BLaER1 treated with 17β-estradiol and CSF1 and Interleukin-3, amounts not matched to agents 10 nM and 100 nM (cell line): ENCODE measurements around the gene TESK1.
"Not testable (repeated sequence)": the region's sequence is repeated elsewhere in the genome, so short reads cannot be mapped to it uniquely, and the experiment has no call there.

Source experiments
- H3K27ac ChIP-seq, 11 experiments: shearing (Covaris generic); formaldehyde crosslinking; 2 replicates each; pipeline ENCODE4 v1.8.1; 2022
- H3K27me3 ChIP-seq, 11 experiments: shearing (Covaris generic); formaldehyde crosslinking; 2 replicates each; pipeline ENCODE4 v1.8.1; 2022
- H3K36me3 ChIP-seq, 11 experiments: shearing (Covaris generic); formaldehyde crosslinking; 2 replicates each; pipeline ENCODE4 v1.8.1; 2022
- H3K4me1 ChIP-seq, 10 experiments: shearing (Covaris generic); formaldehyde crosslinking; 2 replicates each; pipeline ENCODE4 v1.8.1; 2022
- H3K4me2 ChIP-seq, 11 experiments: shearing (Covaris generic); formaldehyde crosslinking; 2 replicates each; pipeline ENCODE4 v1.8.1; 2022
- H3K4me3 ChIP-seq, 10 experiments: shearing (Covaris generic); formaldehyde crosslinking; 2 replicates each; pipeline ENCODE4 v1.8.1; 2022
- H3K9ac ChIP-seq, 11 experiments: shearing (Covaris generic); formaldehyde crosslinking; 2 replicates each; pipeline ENCODE4 v1.8.1; 2022
- H3K9me3 ChIP-seq, 11 experiments: shearing (Covaris generic); formaldehyde crosslinking; replicated peaks in 1 of 11; 2 replicates each; pipeline ENCODE4 v1.8.1; 2022
- H4K20me1 ChIP-seq, 11 experiments: shearing (Covaris generic); formaldehyde crosslinking; 2 replicates each; pipeline ENCODE4 v1.8.1; 2022
- Cebpa-rat ChIP-seq, 11 experiments: shearing (Covaris generic); IDR thresholded peaks; 2 replicates each; pipeline ENCODE4 v1.8.1; 2022

Gene TESK1

DNA sequence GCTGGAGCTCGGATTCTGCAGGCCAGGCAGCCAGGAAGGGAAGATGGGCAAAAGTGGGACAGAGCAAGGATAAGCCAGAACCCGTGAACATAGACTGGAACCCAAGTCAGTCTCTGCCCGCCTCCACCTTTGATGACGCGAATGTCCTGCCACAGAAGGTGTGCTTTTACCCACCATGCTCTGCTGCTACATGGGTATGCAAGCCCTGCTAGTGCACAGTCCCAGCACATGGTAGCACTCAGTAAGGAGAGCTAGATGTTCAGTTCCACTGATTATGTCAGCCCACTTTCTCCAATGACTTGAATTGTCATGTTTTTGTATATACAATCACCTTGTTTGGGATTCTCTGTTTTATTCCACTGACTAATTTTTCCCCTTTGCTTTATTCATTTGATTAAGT is 24.5 kb downstream of the TESK1 start:
- no peak for TF ChIP-seq Cebpa-rat (IDR thresholded peaks at IDR 0.05)

GRCh38 chr9:35635730-35636129 is 30.7 kb downstream of the TESK1 start:
- Histone ChIP-seq H3K4me3 (peak overlapping the region in 2 of 10 experiments; percentile 11 to 26; a peak in 2 of 20 replicates), H3K9me3 (peaks cover 0 to 11% (median 7%) of the 10 kb centered on the region in 11 experiments; a peak in 16 of 22 replicates), H3K4me1 (peaks cover 66 to 82% (median 74%) of the 10 kb centered on the region in 10 experiments), H3K36me3 (peaks cover 0 to 6% (median 5%) of the 10 kb centered on the region in 11 experiments; a peak in 8 of 22 replicates), H3K4me2 (peak overlapping the region; percentile 66 to 96 (median 84)), H3K9ac (peak overlapping the region in 10 of 11 experiments; percentile 11 to 82 (median 71); a peak in 19 of 22 replicates), H4K20me1 (no peaks in the 10 kb centered on the region), H3K27me3 (no peaks in the 10 kb centered on the region), H3K27ac (peak overlapping the region; percentile 74 to 93 (median 84))
- TF ChIP-seq Cebpa-rat (IDR thresholded peaks at IDR 0.05) = no peak

More for the DNA sequence above, 24.5 kb downstream of the TESK1 start:
- no peak overlapping the region for H3K4me3 ChIP-seq
- no peak overlapping the region for H3K9ac ChIP-seq
- 0 out of 22 replicates have a peak overlapping the region, but pooled peaks of 1 of the 11 experiments have one; percentile 1 for H3K4me2 ChIP-seq
- H3K27me3 ChIP-seq = no peaks in the 10 kb centered on the region
- no peaks in the 10 kb centered on the region for H3K36me3 ChIP-seq
- H3K9me3 ChIP-seq = peaks cover 0 to 6% (median 0%) of the 10 kb centered on the region in 11 experiments; a peak in 1 of 22 replicates
- no peaks in the 10 kb centered on the region for H4K20me1 ChIP-seq
- peaks cover 13 to 77% (median 31%) of the 10 kb centered on the region in 10 experiments for H3K4me1 ChIP-seq
- no peak overlapping the region for H3K27ac ChIP-seq

- H3K9me3 ChIP-seq = peaks cover 0 to 17% (median 13%) of the 10 kb centered on the region in 11 experiments; a peak in 16 of 22 replicates
- no peaks in the 10 kb centered on the region for H4K20me1 ChIP-seq
- H3K27ac ChIP-seq = peak overlapping the region; percentile 74 to 93 (median 84)
- TF ChIP-seq Cebpa-rat (IDR thresholded peaks at IDR 0.05) = no peak
- no peaks in the 10 kb centered on the region for H3K27me3 ChIP-seq
- peak overlapping the region; percentile 41 to 82 (median 70) for H3K9ac ChIP-seq
- peaks cover 72 to 87% (median 80%) of the 10 kb centered on the region in 10 experiments for H3K4me1 ChIP-seq
- peak overlapping the region in 3 of 10 experiments; percentile 11 to 26 (median 14); a peak in 3 of 20 replicates for H3K4me3 ChIP-seq
- peaks cover 0 to 9% (median 7%) of the 10 kb centered on the region in 11 experiments; a peak in 8 of 22 replicates for H3K36me3 ChIP-seq
- H3K4me2 ChIP-seq = peak overlapping the region; percentile 66 to 96 (median 84)
These were observed 31.2 kb downstream of the TESK1 start for GRCh38 chr9:35636135-35636876.

DNA sequence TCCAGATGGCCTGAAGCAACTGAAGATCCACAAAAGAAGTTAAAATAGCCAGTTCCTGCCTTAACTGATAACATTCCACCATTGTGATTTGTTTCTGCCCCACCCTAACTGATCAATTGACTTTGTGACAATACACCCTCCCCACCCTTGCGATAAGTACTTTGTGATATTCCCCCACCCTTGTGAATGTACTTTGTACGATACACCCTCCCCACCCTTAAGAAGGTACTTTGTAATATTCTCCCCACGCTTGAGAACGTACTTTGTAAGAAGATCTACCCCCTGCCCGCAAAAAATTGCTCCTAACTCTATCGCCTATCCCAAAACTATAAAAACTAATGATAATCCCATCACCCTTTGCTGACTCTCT is 31.8 kb downstream of the TESK1 start:
- H3K27me3 ChIP-seq, H4K20me1 ChIP-seq, H3K36me3 ChIP-seq: not testable (repeated sequence)
- Histone ChIP-seq H3K4me2 (peak overlapping the region; percentile 66 to 96 (median 84)), H3K9me3 (peaks cover 0 to 22% (median 13%) of the 10 kb centered on the region in 11 experiments; a peak in 16 of 22 replicates), H3K9ac (peak overlapping the region; percentile 41 to 82 (median 70)), H3K4me3 (0 out of 20 replicates have a peak overlapping the region, but pooled peaks of 2 of the 10 experiments have one; percentile 11 to 14), H3K4me1 (peaks cover 77 to 92% (median 86%) of the 10 kb centered on the region in 10 experiments), H3K27ac (peak overlapping the region; percentile 74 to 93 (median 84))

DNA sequence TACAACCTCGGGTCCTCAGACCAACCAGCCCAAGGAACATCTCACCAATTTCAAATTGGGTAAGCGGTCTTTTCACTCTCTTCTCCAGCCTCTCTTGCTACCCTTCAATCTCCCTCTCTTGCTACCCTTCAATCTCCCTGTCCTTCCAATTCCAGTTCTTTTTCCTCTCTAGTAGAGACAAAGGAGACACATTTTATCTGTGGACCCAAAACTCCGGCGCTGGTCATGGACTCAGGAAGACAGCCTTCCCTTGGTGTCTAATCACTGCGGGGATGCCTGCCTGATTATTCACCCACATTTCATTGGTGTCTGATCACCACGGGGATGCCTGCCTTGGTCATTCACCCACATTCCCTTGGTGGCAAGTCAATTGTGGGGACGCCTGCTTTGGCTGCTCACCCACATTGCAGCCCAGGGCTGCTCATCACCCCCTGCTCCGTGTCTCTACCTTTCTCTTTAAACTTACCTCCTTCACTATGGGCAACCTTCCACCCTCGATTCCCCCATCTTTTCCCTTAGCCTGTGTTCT is 32.4 kb downstream of the TESK1 start:
- not testable (repeated sequence) for H3K4me3 ChIP-seq, H3K36me3 ChIP-seq, H4K20me1 ChIP-seq, H3K27me3 ChIP-seq
- Histone ChIP-seq H3K9ac (0 out of 22 replicates have a peak overlapping the region, but pooled peaks of 1 of the 11 experiments have one; percentile 53), H3K4me2 (peak overlapping the region; percentile 66 to 96 (median 84); a peak in 21 of 22 replicates), H3K9me3 (peaks cover 0 to 22% (median 13%) of the 10 kb centered on the region in 11 experiments; a peak in 16 of 22 replicates), H3K4me1 (peaks cover 84 to 98% (median 92%) of the 10 kb centered on the region in 10 experiments), H3K27ac (peak overlapping the region in 9 of 11 experiments; percentile 76 to 93 (median 84); a peak in 17 of 22 replicates)

GRCh38 chr9:35638751-35639150 is 33.7 kb downstream of the TESK1 start:
- peaks cover 94 to 100% (median 99%) of the 10 kb centered on the region in 10 experiments for H3K4me1 ChIP-seq

DNA sequence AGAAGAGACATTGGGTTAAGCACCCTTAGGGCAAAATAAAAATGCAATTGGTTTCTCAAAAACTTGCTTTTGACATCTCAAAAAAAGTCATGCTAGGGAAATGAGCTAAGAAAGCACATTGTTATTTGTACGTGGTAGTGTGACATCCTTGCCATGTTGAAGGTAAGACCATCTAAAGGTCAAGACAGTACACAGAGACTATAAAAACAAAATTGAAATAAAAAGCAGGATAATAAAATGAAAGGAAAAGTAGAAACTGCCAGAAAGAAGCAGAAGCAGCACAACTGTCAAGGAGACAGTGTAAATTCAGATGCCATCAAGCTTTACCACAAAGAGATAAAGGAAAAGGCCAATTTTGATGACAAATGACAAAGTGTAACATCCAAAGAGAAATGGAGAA is 34.2 kb downstream of the TESK1 start:
- not testable (repeated sequence) for H3K27me3 ChIP-seq, H3K36me3 ChIP-seq, H4K20me1 ChIP-seq, H3K4me3 ChIP-seq
- Histone ChIP-seq H3K4me2 (peak overlapping the region; percentile 34 to 89 (median 70)), H3K9ac (peak overlapping the region in 5 of 11 experiments; percentile 1 to 53 (median 43); a peak in 7 of 22 replicates), H3K4me1 (peaks cover 94 to 100% (median 99%) of the 10 kb centered on the region in 10 experiments), H3K27ac (peak overlapping the region in 10 of 11 experiments; percentile 16 to 88 (median 69); a peak in 18 of 22 replicates), H3K9me3 (peaks cover 0 to 22% (median 13%) of the 10 kb centered on the region in 11 experiments; a peak in 16 of 22 replicates)

More at GRCh38 chr9:35638751-35639150, 33.7 kb downstream of the TESK1 start:
- H3K36me3 ChIP-seq, H4K20me1 ChIP-seq, H3K27me3 ChIP-seq, H3K4me3 ChIP-seq: not testable (repeated sequence)
- Histone ChIP-seq H3K9me3 (peaks cover 0 to 22% (median 13%) of the 10 kb centered on the region in 11 experiments; a peak in 16 of 22 replicates), H3K9ac (peak overlapping the region in 8 of 11 experiments; percentile 27 to 60 (median 46); a peak in 10 of 22 replicates), H3K4me2 (peak overlapping the region; percentile 34 to 89 (median 70); a peak in 21 of 22 replicates), H3K27ac (peak overlapping the region; percentile 16 to 88 (median 62); a peak in 18 of 22 replicates)

DNA sequence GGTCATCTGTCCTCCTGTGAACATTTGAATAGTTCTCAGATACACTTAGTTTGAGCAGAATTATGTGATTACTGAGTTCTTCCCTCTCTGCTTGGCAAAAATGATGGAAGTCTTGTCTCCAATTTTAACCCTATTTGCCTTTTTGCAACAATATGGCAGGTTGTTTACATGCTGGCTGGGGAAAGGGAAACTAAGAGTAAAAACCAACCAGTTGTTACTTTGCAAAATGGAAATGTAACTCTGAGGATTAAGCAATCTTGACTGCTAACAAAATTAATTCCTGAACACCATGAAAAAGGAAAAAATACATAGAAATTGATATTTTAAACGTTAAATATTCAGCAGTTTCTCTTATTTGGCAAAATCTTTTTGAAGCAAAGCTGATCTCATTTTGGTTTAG is 34.6 kb downstream of the TESK1 start:
- peaks cover 0 to 22% (median 13%) of the 10 kb centered on the region in 11 experiments; a peak in 16 of 22 replicates for H3K9me3 ChIP-seq
- no peak overlapping the region; a peak in 1 of 22 replicates for H3K9ac ChIP-seq
- no peak overlapping the region for H3K4me3 ChIP-seq
- peak overlapping the region; percentile 34 to 89 (median 70) for H3K4me2 ChIP-seq
- no peaks in the 10 kb centered on the region for H3K27me3 ChIP-seq
- no peaks in the 10 kb centered on the region for H4K20me1 ChIP-seq
- peaks cover 94 to 100% (median 99%) of the 10 kb centered on the region in 10 experiments for H3K4me1 ChIP-seq
- peak overlapping the region; percentile 14 to 84 (median 50); a peak in 18 of 22 replicates for H3K27ac ChIP-seq
- peaks cover 0 to 9% (median 7%) of the 10 kb centered on the region in 11 experiments; a peak in 8 of 22 replicates for H3K36me3 ChIP-seq
- TF ChIP-seq Cebpa-rat (IDR thresholded peaks at IDR 0.05) = no peak

GRCh38 chr9:35640431-35640830 is 35.4 kb downstream of the TESK1 start:
- Histone ChIP-seq H3K4me1 (peaks cover 94 to 100% (median 99%) of the 10 kb centered on the region in 10 experiments), H3K9me3 (peaks cover 0 to 22% (median 13%) of the 10 kb centered on the region in 11 experiments; a peak in 16 of 22 replicates), H3K4me2 (peak overlapping the region; percentile 50 to 89 (median 70); a peak in 15 of 22 replicates), H3K27ac (peak overlapping the region in 8 of 11 experiments; percentile 17 to 84 (median 54); a peak in 13 of 22 replicates), H3K4me3 (0 out of 20 replicates have a peak overlapping the region, but pooled peaks of 1 of the 10 experiments have one; percentile 17)
- not testable (repeated sequence) for H3K9ac ChIP-seq, H4K20me1 ChIP-seq, H3K27me3 ChIP-seq, H3K36me3 ChIP-seq

DNA sequence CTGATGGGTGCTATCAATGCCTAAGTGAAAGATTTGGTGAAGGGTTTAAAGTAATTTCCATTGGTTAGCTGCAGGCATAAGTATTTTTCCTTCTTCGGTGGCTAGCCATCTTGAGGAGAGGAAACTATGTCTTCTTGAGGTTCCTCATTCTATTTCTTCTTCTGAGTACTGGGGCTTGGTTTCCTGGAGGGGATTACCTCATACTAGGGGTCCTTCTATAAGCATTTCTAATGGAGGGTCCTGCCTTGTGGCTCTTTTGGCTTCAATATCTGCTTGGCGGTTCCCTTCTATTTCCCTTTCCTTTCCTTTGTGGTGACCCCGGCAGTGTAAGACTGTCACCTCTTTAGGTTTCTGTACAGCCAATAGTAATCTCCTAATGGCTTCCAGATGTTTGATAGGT is 36.4 kb downstream of the TESK1 start:
- H3K4me1 ChIP-seq = peaks cover 93 to 99% (median 96%) of the 10 kb centered on the region in 10 experiments
- H3K9ac ChIP-seq, H3K27me3 ChIP-seq, H4K20me1 ChIP-seq, H3K36me3 ChIP-seq: not testable (repeated sequence)
- peak overlapping the region; percentile 5 to 84 (median 52); a peak in 19 of 22 replicates for H3K27ac ChIP-seq
- H3K4me2 ChIP-seq = peak overlapping the region; percentile 45 to 89 (median 61)
- H3K4me3 ChIP-seq = peak overlapping the region in 2 of 10 experiments; percentile 11 to 22; a peak in 1 of 20 replicates
- H3K9me3 ChIP-seq = peaks cover 0 to 22% (median 13%) of the 10 kb centered on the region in 11 experiments; a peak in 16 of 22 replicates
